Cortex of kidney (tissue), 1 donor: ENCODE data around the gene CHRM1.

Experiments
- DNase-seq: peaks from one replicate; lab custom pipeline; 2025; lab: John Stamatoyannopoulos, UW

CHRM1 gene

GRCh38 chr11:62925745-62926679 lies 4.8 kb upstream of the CHRM1 start:
- DNase-seq = no peak

DNA sequence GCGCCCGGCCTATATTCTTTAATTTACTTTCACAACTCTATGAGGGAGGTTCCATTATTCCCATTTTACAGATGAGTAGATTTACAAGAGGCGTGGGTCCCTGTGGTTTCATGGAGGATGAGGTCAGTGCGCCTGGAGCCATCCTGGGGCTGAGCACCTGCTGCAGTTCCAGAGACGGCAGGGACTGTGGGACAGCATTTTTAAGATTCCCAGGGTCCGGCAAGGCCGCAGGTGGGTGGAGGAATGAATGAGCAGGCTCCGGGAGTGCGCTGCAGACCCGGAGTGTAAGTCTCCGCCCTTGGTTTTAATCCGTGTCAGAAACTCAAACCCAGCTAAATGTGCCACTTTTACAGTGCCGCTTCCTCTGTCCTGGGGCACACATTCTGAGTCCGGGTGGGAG lies 4.1 kb upstream of the CHRM1 start:
- no peak for DNase-seq

DNA sequence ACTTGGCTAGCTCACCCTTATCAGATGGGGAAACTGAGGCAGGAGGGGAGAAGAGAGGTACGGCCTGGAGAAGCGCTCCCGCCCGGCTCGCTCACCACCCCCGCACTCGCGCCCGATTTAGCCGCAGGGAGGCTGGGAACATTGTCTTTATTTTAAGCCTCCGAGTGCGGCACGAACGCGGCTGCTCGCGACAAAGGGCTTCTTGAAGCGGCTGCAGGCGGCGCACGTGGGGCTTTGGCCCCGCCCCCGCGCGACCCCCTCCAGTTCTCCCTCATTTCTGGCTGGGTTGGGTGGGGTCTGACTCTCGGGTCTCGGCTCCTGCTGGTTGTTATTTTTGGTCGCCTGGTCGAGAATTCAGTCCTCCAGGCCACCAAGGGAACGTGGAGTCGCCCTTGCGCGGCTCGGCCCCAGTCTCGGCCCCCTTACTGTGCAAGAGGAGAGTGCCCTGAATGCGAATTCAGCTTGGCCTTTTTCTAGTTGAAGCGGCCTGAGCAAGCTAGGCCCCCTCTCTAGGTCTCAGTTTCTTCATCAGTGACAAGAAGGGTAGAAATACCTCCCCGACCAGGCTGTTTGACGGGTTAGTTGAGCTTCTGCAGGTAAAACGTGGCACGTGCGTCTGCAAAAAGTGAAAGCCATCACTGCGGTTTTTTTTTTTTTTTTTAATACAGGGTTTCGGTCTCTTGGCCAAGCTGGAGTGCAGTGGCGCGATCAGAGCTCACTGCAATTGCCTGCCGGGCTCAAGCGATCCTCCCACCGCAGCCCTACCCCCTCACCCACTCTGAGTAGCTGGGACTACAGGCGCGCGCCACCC lies 2.6 kb upstream of the CHRM1 start:
- no peak for DNase-seq

GRCh38 chr11:62922653-62923431 lies 1.7 kb upstream of the CHRM1 start:
- no peak for DNase-seq

- DNase-seq = no peak
Observed at GRCh38 chr11:62922189-62922589, 1.0 kb upstream of the CHRM1 start.

DNA sequence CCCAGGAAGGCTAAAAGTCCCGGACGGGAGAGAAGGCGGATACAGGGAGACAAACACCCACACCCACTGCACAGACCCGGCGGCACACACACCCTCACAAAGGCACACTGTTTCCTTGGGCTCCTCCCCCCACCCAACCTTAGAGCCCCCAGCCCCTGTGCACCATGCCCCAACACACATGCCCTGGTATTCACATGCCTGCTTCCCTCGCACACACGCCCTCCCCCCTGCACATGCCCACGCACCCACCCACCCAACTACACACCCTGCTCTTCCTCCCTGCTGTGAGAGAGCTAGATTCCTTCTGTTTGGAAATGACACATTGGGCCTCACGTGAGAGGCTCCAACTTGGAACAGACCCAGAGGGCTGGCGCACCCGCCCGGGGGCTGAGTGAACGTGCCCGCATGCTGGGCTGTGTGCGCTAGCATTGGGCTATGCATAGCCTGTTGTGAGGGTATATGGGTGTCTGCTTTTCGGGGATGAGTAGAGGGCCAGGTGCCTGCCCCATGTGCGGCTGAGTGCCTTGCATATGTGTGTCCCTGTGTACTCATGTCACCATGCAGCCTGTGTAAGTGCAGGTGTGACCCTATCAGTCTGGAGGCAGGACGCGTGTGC lies 518 bp upstream of the CHRM1 start:
- DNase-seq = no peak

DNA sequence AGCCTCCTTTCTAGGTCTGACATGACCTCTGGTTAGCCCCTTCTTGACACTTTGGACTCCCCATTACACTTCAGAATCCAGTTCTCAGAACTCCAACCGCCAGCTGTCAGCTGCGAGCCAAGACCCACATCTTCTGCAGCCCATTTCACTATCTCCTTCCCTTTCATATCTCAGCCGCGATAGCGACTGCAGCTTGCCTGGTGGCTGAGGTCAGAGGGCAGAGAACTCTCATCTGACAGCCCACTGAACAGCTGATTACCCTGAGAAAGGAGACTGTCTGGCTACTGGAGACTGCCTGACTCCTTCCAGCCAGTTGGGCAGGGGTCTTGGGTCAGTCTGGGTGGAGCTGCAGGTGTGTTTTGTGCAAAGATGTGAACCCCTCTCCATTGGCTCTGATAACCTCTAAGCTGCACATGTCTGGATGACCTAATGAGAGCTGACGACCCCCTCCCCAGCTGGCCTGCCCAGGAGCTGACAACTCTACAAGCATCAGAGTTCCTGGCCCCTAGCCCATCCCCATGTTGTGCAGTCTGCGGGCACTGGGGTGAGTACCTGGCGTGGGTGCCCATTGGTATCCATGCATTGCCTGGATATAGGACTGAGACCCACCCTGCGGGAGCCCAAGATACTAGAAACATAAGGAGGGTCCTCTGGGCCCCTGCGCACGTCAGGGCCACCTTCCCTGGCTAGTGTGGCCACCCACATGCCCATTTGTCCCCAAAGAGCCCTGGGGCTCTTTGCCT lies 1.1 kb downstream of the CHRM1 start:
- no peak for DNase-seq

- no peak for DNase-seq
Observed at GRCh38 chr11:62919476-62919875, 1.7 kb downstream of the CHRM1 start.

DNA sequence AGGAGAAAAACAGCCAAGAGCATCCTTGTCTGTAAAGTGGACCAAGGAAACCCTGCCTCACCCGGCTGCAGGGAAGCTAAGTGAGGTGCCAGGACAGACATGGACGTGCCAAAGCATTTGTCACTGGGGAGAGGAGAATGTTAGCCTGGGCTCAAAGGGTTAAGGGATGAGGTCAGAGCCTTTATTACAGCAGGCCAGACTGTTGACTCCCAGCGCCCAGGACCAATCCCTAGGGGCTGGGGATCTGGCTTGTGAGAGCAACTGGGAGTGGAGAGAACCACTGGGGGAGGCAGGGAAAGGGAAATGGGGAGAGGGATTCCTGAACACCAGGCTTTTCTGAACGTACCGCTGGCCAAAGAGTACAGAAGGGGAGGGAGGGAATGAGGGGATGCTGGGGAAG lies 2.6 kb downstream of the CHRM1 start:
- DNase-seq = no peak

- DNase-seq = no peak
Observed at GRCh38 chr11:62917906-62918502, 3.2 kb downstream of the CHRM1 start.

GRCh38 chr11:62914416-62914815 lies 6.7 kb downstream of the CHRM1 start:
- DNase-seq = no peak

GRCh38 chr11:62912268-62912667 lies 8.9 kb downstream of the CHRM1 start:
- DNase-seq = no peak

DNA sequence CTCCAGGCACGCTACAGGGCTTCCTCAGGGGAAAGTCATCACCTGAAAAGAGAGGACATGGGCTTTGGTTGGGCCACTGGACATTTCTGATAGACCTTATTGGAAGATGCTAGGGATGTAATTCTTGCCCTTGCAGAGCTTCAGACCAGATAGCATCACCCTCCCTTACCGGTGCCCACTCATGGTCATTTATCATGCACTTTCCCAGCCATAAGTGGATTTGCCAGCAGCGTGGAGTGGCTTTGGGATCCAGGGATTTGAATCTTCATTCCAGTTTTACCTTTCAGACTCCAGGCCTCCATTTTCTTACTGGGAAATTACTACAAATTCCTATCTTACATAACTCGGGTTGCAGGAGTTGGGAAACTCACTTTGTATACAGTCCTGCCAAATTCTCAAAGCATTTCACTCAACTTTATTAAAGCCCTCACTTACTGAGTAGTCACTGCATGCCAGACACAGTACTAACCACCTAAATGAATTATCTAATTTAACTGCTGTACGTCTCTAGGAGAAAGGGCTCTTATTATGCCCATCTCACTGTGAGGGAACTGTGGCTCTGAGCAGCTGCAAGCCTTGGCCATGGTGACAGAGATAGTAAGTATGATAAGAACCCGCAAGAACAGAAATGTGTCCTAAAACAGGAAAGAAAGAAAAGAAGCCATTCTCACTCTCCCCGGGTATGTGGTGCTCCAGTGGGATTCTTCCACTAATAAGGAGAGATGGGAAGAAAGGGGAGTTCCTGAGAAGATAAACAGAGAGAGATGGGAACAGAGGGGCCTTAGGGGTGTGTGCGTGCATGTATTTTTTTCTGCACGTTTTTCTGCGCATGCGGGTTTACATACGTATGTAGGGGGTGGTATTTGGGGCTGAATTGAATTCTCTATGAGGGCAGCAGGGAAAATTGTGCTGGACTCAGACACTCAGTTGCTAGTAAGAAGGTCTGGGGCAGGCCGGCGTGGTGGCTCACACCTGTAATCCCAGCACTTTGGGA lies 9.7 kb downstream of the CHRM1 start:
- DNase-seq = no peak

- DNase-seq = no peak
Observed at GRCh38 chr11:62910141-62910882, 10.9 kb downstream of the CHRM1 start.

GRCh38 chr11:62909107-62909894 lies 11.9 kb downstream of the CHRM1 start:
- DNase-seq = no peak

DNA sequence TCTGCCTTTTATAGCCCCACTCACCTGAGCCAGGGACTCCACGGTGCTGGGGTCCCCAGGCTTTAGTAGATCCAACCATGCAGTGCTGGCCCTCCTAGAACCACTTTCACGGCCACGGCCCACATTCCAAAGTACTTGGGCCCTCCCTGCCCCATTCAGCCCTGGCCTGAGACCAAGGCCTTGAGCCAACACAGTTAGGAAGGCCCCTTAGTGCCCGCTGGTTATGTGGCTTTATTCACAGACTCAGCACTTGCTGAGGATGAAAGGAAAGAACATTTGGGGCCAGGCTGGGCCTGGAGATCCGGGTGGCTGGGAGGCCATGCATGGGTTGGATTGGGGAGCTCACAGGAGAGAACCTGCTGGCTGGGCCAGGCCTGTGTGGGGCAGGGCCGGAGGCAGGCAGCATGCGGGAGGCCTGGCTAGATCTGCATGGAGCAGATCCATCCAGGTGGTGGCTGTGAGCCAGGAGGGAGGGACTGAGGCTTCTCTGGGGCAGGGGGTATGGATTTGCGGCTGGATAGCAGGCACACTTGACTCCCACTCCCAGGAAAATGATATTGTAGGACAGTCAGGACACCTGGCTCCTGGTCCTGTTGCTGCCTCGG lies 12.6 kb downstream of the CHRM1 start:
- no peak for DNase-seq

- no peak for DNase-seq
Observed at GRCh38 chr11:62905927-62906531, 15.1 kb downstream of the CHRM1 start.
